Midbrain (tissue), 1 donor: ENCODE results near the gene DNAJC28.
"Not testable (repeated sequence)": the region's sequence is repeated elsewhere in the genome, so short reads cannot be mapped to it uniquely, and the experiment has no call there.

Source experiments
- DNase-seq: peaks from one replicate; lab custom pipeline; 2025; lab: John Stamatoyannopoulos, UW

Gene DNAJC28

GRCh38 chr21:33491373-33492102 lies at the start of gene DNAJC28:
Gene DNAJC28, minus strand, starts transcription at chr21:33491716. Its CDS starts 2,323 bp downstream, at chr21:33489393.
- peak; percentile 96 for DNase-seq

- DNase-seq: no peak
Measured at GRCh38 chr21:33541105-33541711, 49.7 kb upstream of the DNAJC28 start.

DNA sequence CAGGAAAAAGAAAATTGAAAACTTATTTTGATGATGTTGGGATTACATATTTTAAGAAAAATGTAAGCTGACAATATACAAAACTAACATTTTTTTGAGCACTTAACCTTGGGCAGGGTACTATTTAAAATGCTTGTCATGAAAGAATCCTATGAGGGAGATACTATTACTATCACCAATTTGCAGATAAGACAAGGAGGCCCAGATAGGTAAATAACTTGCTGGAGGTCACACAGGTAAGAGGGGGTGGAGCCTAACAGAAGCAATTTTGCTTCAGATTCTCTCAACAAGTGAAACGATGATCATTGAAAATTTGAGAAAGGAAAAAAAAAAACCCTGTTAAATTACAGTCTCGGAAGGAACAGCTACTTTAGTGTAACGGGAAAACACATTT lies 49.2 kb upstream of the DNAJC28 start:
- no peak for DNase-seq

- DNase-seq: no peak
Measured at GRCh38 chr21:33539616-33540015, 48.1 kb upstream of the DNAJC28 start.

DNA sequence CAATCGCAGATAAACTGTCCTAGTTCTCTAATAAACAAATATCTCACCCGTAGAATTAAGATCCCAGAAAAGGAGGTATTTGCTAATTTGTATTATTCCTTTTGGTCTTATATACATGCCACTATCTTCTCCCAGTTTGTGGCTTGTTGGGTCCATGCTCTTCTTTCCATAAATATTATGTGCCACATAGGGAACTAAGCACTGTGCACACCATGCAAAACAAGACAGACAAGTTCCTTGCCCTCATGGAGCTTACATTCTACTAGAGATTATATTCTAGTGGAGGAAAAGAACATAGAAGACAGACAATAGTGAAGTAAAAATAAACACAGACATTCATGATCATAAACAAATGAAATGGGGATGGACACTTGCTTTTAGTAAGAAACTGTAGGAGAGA lies 45.7 kb upstream of the DNAJC28 start:
- no peak for DNase-seq

DNA sequence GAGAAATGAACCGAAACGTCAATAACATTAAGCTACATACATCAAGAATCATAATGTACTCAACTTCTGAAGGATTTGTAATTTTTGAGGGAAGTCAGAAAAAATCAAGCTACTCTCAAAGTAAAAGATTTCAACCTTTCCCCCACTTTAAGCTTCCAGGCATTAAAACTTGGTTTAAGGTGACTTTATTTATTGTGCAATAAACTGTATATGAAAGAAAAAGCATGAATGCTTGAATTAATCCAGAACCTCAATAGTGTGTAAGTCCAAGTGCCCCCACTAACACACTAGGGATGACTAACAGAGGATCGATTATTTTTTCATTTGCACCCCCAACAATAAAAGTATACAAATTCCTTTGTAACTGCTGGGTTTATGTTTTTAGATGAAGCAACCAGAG lies 39.5 kb upstream of the DNAJC28 start:
- no peak for DNase-seq

GRCh38 chr21:33522953-33523349 lies 31.4 kb upstream of the DNAJC28 start:
- DNase-seq: no peak

- no peak for DNase-seq
Measured at GRCh38 chr21:33522297-33522952, 30.9 kb upstream of the DNAJC28 start.

GRCh38 chr21:33518899-33519298 lies 27.4 kb upstream of the DNAJC28 start:
- no peak for DNase-seq

- DNase-seq: no peak
Measured at GRCh38 chr21:33514229-33514628, 22.7 kb upstream of the DNAJC28 start.

- DNase-seq: no peak
Measured at GRCh38 chr21:33512481-33512880, 21.0 kb upstream of the DNAJC28 start.

- no peak for DNase-seq
Measured at GRCh38 chr21:33511639-33512038, 20.1 kb upstream of the DNAJC28 start.

DNA sequence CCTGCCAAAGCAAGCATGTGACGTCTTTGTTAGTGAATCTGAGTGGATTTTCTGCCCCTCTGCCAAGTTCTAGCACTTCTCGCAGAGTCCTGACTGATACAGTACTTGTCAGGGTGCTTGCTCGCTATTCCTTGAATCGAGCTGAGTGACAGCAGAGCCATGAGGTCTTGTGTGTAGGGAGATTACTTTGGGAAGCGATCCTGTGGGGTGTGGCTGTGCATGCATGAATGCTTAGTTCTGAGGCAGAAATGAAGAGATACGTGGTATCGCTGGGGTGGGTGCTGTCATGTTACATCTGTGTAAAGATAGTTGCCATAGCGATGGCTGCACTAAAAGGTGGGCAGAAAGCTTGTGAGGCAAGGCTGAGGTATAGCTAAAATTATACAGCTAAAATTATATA lies 19.3 kb upstream of the DNAJC28 start:
- no peak for DNase-seq

GRCh38 chr21:33507003-33507402 lies 15.5 kb upstream of the DNAJC28 start:
- not testable (repeated sequence) for DNase-seq

GRCh38 chr21:33505833-33506232 lies 14.3 kb upstream of the DNAJC28 start:
- DNase-seq: no peak

DNA sequence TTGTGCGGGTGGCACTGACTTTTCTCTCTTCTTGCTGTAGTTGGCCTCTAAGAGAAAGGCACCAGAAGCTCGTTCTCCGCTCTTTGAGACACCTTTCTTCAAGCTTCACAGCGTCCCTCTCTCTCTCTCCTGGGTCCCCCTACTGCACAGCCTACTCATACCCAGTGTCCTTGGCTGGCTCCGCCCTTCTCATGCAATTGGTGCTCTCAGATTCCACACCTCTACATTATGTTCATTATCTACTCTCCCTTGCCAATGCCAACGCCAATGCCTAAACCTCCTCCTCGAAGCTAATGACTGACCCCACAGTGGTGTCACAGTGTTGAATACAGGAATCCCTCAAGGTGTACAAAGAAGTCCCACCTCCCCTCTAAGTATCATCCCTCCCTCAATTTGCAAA lies 4.8 kb upstream of the DNAJC28 start:
- no peak for DNase-seq

GRCh38 chr21:33495743-33496142 lies 4.2 kb upstream of the DNAJC28 start:
- DNase-seq: no peak

DNA sequence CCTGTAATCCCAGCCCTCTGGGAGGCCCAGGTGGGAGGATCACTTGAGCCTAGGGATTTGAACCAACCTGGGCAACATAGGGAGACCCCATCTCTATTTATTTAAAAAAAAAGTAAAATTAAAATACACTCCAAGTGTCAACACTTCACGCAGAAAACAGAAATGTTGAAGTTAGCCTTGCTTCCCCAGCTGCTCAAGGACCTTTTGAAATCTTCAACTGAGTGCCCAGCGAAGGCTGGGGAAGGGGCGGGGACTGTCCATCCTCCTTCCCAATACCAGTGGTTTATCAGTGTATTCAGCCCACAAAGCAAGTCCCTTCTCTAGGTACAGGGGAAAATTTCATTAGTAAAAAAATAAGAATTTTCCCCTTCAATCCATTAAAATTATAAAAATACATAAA lies 2.2 kb upstream of the DNAJC28 start:
- no peak for DNase-seq

DNA sequence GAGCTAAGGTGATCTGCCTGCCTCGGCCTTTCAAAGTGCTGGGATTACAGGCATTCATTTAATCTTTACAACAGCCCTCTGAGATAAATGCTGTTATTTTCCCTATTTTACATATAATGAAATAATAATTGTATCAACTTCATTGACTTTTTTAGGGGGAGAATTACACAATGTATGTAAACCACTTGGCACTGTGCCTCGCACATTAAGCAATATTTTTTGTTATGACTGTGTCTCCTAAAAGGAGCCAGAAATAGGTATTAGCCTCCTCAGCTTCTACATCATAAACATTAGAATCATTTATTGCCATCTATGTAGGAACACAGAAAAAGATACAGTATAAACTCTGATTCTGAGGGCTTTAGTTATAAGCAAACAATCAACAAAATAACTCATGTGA lies 1.1 kb upstream of the DNAJC28 start:
- DNase-seq: no peak

- DNase-seq: no peak
Measured at GRCh38 chr21:33490991-33491372, 534 bp downstream of the DNAJC28 start.

DNA sequence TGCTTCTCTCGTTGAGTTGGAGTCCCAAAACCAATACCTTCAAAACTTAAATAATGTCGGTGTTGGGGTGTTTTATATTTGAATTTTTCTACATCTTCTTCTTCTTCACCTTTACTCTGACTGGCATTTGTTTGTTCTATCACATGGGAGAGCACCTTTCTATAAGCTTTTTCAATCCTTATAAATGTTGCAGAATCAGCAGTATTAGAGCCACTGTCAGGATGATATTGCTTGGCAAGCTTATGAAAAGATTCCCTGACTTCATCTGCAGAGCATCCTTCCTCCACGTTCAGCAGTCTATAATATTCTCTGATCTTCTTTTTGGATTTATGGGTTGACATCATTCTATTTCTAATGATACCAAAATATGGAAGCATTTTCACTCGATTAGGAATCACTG lies 2.6 kb downstream of the DNAJC28 start:
- DNase-seq: no peak

DNA sequence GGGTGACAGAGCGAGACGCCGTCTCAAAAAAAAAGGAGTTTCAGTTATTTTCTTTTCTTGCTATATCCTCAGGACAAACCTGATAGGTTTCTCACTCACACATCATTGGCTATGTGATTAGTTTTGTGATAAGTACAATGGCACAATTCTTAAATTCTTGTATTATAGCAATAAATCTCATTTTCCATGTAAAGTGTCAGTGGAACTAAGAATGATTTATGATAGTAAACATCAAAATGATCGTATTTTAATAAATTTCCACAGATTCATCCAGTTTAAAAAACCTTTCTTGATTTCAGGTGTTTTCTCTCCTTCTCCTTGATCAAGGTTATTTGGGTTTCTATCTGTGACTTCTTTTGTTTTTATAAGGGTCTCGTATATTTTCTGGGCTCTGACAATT lies 3.5 kb downstream of the DNAJC28 start:
- DNase-seq: no peak

GRCh38 chr21:33481314-33481943 lies 10.1 kb downstream of the DNAJC28 start:
- no peak for DNase-seq
